GM06990 (cell line): ENCODE measurements around the gene CDC5L.
"Not testable (repeated sequence)": the region's sequence is repeated elsewhere in the genome, so short reads cannot be mapped to it uniquely, and the experiment has no call there.

Source experiments
- DNase-seq: peaks from one replicate; pipeline ENCODE4 v3.0.0-alpha.2; 2011; ENCODE audit not compliant: insufficient read length; ENCODE audit errors: extremely low read depth
- H3K27me3 ChIP-seq: replicated peaks from 2 replicates; pipeline ENCODE4 v1.6.0; 2011; ENCODE audit warnings: low read length; ENCODE audit not compliant: control insufficient read depth, insufficient read depth
- H3K36me3 ChIP-seq: 2 replicates; pipeline ENCODE4 v1.5.1; 2011; ENCODE audit warnings: low read length; ENCODE audit not compliant: control insufficient read depth, insufficient read depth
- H3K4me3 ChIP-seq: replicated peaks from 2 replicates; pipeline ENCODE4 v1.5.1; 2011; ENCODE audit warnings: low read depth, mild to moderate bottlenecking, control low read depth, low read length
- TF ChIP-seq, protein P1 (sequence below): IDR thresholded peaks from 2 replicates; pipeline ENCODE4 v1.5.1; 2011; ENCODE audit warnings: low read length, control low read depth, mild to moderate bottlenecking, inconsistent platforms; ENCODE audit not compliant: insufficient read depth, poor library complexity, severe bottlenecking

Gene CDC5L

DNA sequence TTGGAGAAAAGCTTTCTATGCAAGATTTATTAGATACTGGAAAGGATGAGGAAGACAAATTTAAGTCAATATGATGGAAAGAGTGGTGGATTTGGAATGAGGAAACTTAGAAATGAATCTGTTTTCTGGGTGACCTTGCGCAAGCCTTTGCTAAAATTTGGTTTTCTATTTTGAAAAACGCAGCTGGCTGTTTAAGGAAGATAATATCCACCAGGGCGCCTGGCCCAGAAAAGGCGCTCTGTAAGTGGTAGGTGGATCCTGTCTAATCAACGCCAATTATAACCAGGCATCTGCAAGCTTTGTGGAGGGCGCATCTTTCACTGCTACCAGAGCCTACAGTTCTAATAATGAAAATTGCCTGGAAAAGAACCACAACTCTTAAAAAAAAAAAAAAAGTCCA, 45.5 kb upstream of the CDC5L start:
- Histone ChIP-seq H3K36me3 (no peaks in the 10 kb centered on the region), H3K4me3 (no peak overlapping the region), H3K27me3 (no peaks in the 10 kb centered on the region; the same call in none of the 2 replicates)
- DNase-seq, result no peak
- TF ChIP-seq, protein P1, sequence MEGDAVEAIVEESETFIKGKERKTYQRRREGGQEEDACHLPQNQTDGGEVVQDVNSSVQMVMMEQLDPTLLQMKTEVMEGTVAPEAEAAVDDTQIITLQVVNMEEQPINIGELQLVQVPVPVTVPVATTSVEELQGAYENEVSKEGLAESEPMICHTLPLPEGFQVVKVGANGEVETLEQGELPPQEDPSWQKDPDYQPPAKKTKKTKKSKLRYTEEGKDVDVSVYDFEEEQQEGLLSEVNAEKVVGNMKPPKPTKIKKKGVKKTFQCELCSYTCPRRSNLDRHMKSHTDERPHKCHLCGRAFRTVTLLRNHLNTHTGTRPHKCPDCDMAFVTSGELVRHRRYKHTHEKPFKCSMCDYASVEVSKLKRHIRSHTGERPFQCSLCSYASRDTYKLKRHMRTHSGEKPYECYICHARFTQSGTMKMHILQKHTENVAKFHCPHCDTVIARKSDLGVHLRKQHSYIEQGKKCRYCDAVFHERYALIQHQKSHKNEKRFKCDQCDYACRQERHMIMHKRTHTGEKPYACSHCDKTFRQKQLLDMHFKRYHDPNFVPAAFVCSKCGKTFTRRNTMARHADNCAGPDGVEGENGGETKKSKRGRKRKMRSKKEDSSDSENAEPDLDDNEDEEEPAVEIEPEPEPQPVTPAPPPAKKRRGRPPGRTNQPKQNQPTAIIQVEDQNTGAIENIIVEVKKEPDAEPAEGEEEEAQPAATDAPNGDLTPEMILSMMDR, result no peak

DNA sequence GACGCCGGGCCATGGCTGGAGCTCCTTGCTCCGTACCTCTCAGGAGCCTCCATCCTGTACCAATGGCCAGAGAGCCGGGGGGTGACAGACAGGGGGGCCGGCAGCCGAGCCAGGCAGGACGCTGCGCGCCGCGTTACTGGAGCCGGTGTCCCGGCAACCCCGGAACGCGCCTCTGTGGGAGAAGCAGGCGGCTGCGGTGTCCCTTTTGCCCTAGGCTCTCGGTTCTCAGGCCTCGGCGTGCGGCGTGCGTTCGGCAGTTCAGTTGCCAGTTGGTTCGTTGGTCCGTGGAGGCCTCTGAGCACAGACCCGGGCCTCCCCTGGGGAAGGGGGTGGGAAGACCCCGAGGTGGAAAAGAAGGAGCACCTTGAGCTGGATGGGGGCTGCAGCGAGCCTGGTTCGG, 45.0 kb upstream of the CDC5L start, which contains the start of gene SPATS1:
Gene SPATS1 (plus strand): TSS at position 162 of the 400 bp plus-strand sequence. CDS start 446 bp downstream, outside the sequence.
- no peak for DNase-seq
- no peaks in the 10 kb centered on the region; the same call in none of the 2 replicates for H3K27me3 ChIP-seq
- H3K4me3 ChIP-seq, result no peak within 1 kb of the TSS
- H3K36me3 ChIP-seq, result no peaks in the 10 kb centered on the region
- TF ChIP-seq, protein P1, result no peak

DNA sequence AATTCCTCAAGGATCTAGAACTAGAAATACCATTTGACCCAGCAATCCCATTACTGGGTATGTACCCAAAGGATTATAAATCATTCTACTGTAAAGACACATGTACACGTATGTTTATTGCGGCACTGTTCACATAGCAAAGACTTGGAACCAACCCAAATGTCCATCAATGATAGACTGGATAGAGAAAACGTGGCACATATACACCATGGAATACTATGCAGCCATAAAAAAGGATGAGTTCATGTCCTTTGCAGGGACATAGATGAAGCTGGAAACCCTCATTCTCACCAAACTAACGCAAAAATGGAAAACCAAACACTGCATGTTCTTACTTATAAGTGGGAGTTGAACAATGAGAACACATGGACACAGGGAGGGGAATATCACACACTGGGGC, 40.7 kb upstream of the CDC5L start:
- H3K36me3 ChIP-seq, H3K27me3 ChIP-seq, H3K4me3 ChIP-seq, DNase-seq: not testable (repeated sequence)

DNA sequence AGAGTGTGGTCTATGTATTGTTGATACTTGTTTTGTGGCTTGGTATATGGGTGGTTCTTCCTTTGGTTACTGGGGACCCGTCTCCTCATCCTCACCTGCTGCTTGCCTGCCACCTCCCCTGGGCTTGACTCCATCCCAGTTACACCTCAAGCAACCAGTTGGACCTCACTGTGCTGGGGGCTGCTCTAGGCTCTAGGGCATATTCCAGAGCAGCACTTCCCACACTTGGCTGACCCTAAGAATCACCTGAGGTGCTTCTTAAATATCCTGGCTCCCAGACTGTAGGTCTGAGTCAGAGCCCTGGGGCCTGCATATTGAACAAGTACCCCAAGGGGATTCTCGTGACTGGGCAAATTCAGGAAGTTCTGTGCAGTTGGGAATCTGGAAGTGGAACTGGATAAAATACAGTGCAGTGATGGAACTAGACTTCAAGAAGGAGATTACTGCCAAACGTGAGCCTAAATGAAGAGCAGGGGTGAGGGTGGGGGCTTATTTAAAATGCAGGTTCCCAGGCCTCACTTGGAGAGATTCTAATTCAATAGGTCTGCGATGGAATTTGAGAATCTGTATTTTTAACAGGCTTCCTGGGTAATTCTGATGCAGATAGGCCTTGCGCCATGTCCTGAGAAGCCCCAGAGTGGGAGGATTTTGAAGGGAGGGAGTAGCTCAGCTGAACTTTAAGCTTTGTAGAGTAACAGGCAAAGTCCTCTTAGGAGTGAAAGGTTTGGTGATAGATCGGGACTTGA, 37.4 kb upstream of the CDC5L start:
- Histone ChIP-seq H3K4me3 (no peak overlapping the region), H3K36me3 (no peaks in the 10 kb centered on the region), H3K27me3 (no peaks in the 10 kb centered on the region)
- TF ChIP-seq, protein P1, result no peak
- DNase-seq, result no peak

DNA sequence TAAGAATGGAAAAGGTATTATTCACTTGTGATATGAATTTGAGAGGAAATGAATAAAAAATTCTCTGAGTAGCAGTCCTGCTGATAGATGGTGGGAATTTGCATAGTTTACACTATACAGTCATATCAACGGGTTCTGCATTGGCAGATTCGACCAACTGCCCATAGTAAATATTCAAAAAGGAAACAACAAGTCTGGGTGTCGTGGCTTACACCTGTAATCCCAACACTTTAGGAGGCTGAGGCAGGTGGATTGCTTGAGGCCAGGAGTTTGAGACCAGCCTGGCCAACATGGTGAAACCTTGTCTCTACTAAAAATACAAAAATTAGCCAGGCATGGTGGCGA, 36.9 kb upstream of the CDC5L start:
- DNase-seq, H3K27me3 ChIP-seq, H3K4me3 ChIP-seq, H3K36me3 ChIP-seq: not testable (repeated sequence)

DNA sequence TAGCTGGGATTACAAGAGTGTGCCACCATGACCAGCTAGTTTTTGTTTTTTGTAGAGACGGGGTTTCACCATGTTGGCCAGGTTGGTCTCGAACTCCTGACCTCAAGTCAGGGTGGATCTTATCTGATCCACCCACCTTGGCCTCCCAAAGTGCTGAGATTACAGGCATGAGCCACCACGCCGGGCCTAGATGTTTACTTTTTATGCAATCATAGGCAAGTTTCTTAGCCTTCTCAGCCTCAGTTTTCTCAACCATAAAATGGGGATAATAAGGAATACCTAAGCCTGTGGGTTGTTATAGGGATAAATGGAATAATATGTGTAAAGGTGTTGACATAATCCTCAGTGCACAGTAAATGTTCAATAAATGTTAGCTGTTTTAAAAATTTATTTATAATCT, 35.2 kb upstream of the CDC5L start:
- H3K4me3 ChIP-seq, result no peak overlapping the region
- no peaks in the 10 kb centered on the region for H3K27me3 ChIP-seq
- no peaks in the 10 kb centered on the region for H3K36me3 ChIP-seq
- TF ChIP-seq, protein P1, result no peak
- DNase-seq, result no peak

DNA sequence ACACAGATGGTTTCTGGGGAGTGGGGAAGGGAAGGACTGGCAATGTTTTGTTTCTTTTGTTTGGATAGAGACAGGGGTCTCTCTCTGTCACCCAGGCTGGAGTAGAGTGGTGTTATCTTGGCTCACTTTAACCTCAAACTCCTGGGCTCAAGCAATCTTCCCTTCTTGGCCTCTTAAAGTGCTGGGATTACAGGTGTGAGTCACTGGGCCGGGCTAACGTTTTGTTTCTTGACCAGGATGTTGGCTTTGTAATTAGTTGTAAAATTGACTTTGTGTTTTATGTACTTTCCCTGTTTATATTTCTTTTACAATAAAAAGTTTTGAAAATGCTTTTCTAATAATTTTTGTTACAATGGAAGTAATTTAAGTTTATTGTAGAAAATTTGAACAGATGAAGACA, 34.2 kb upstream of the CDC5L start:
- TF ChIP-seq, protein P1, result no peak
- H3K27me3 ChIP-seq, result no peaks in the 10 kb centered on the region
- no peak for DNase-seq
- no peak overlapping the region for H3K4me3 ChIP-seq
- H3K36me3 ChIP-seq, result no peaks in the 10 kb centered on the region
